K562 (cell line): ENCODE results near the gene CASKIN1. TPM values are rescaled to one million over a fixed set of nuclear protein-coding genes. Genes with fewer than 3 reads are reported as not detected.

ENCODE experiments used
- ATAC-seq: fragments of 200-7000 bp; cut with Tn5 transposase; 3 replicates; pipeline ENCODE4 v1.9.1; 2020; ENCODE audit warnings: moderate library complexity
- BruUV-seq: library from RNA; stranded (reverse); fragments of 400-500 nt; replicated peaks from 2 replicates; lab custom pipeline; 2021; lab: Mats Ljungman, UMichigan
- CTCF ChIA-PET: fragments of 300-600 bp; formaldehyde crosslinking; extraction: SDS; loops from one replicate; lab custom pipeline; 2021; ENCODE audit warnings: low intra/inter-chr PET ratio; lab: Yijun Ruan, JAX
- POLR2A ChIA-PET: fragments of 300-600, 350-650 bp; sonication (Branson Sonifier 250); formaldehyde crosslinking; extraction: SDS; loops from one replicate; lab custom pipeline; 2021; ENCODE audit warnings: antibody characterized with exemption, inconsistent platforms; lab: Yijun Ruan, JAX
- DNase-seq, 4 experiments: peaks; one replicate each; pipeline versions ENCODE4 v3.0.0 to v3.0.0-alpha.2; 2011 to 2018; ENCODE audit warnings: low spot score in 3 of 4, mixed read lengths in 3 of 4; ENCODE audit errors: extremely low read depth in 1 of 4
- FAIRE-seq: peaks from 2 replicates; lab custom pipeline; 2011; peaks lifted over from hg19 to GRCh38; lab: Jason Lieb, UNC
- H2AFZ ChIP-seq: 2 replicates; pipeline ENCODE4 v1.6.0; 2011; ENCODE audit warnings: low read depth, low read length, control low read depth, inconsistent platforms
- H3K27ac ChIP-seq: fragments of 200-600 bp; 3 replicates; pipeline ENCODE4 v1.8.0; 2011; ENCODE audit warnings: low read depth, mild to moderate bottlenecking, control low read depth, inconsistent platforms, low read length, moderate library complexity, mixed read lengths; ENCODE audit errors: extremely low read depth
- H3K27me3 ChIP-seq, 2 experiments: fragments of 300-600 bp in 1 of 2; 2 replicates in 1 of 2; 3 replicates in 1 of 2; pipeline versions ENCODE4 v1.6.0 to v1.8.0; 2011; ENCODE audit warnings: inconsistent platforms in 2 of 2, low read length in 2 of 2, mild to moderate bottlenecking in 1 of 2, mixed read lengths in 1 of 2, moderate library complexity in 1 of 2; ENCODE audit not compliant: control insufficient read depth in 2 of 2, insufficient read depth in 2 of 2
- H3K36me3 ChIP-seq: fragments of 300-600 bp; 3 replicates; pipeline ENCODE4 v1.8.0; 2011; ENCODE audit warnings: mild to moderate bottlenecking, low read length, inconsistent platforms; ENCODE audit not compliant: control insufficient read depth, insufficient read depth
- H3K4me1 ChIP-seq, 2 experiments: fragments of 200-600 bp in 1 of 2; replicated peaks in 1 of 2; 2 replicates in 1 of 2; 3 replicates in 1 of 2; pipeline versions ENCODE4 v1.5.1 to v1.8.0; 2011; ENCODE audit warnings: inconsistent platforms in 2 of 2, low read length in 2 of 2, mild to moderate bottlenecking in 1 of 2, mixed read lengths in 1 of 2, moderate library complexity in 1 of 2; ENCODE audit not compliant: control insufficient read depth in 2 of 2, insufficient read depth in 2 of 2
- H3K4me2 ChIP-seq: 2 replicates; pipeline ENCODE4 v1.6.1; 2011; ENCODE audit warnings: low read length, control low read depth, inconsistent platforms, mixed read lengths; ENCODE audit not compliant: insufficient read depth
- H3K4me3 ChIP-seq: fragments of 200-600 bp; sonication (generic), shearing (Covaris generic); 2 replicates; pipeline ENCODE4 v1.5.1; 2016; ENCODE audit warnings: control low read depth, inconsistent platforms
- H3K79me2 ChIP-seq: fragments of 200-600 bp; 3 replicates; pipeline ENCODE4 v1.8.0; 2011; ENCODE audit warnings: low read length, inconsistent platforms; ENCODE audit not compliant: control insufficient read depth, insufficient read depth
- H3K9ac ChIP-seq, 2 experiments: 2 replicates each; pipeline versions ENCODE4 v1.6.0 to v1.6.1; 2011; ENCODE audit warnings: low read depth in 2 of 2, low read length in 2 of 2, control low read depth in 1 of 2, inconsistent platforms in 1 of 2, mild to moderate bottlenecking in 1 of 2, mixed read lengths in 1 of 2; ENCODE audit not compliant: insufficient read depth in 1 of 2
- H3K9me1 ChIP-seq: one replicate; pipeline ENCODE4 v1.6.0; 2011; ENCODE audit warnings: inconsistent platforms, mild to moderate bottlenecking, low read length, moderate library complexity; ENCODE audit not compliant: control insufficient read depth, insufficient read depth
- H3K9me3 ChIP-seq: replicated peaks from 2 replicates; pipeline ENCODE4 v1.5.1; 2011; ENCODE audit warnings: low read depth, low read length, inconsistent platforms; ENCODE audit not compliant: control insufficient read depth, insufficient read depth
- H4K20me1 ChIP-seq: replicated peaks from 2 replicates; pipeline ENCODE4 v1.6.1; 2011; ENCODE audit warnings: low read length, inconsistent platforms, mixed read lengths; ENCODE audit not compliant: control insufficient read depth, insufficient read depth
- SMAD3 ChIP-seq: fragments of 450-650 bp; formaldehyde crosslinking; conservative IDR thresholded peaks from 2 replicates; pipeline ENCODE4 v1.4.0; 2020; ENCODE audit warnings: mild to moderate bottlenecking
- SP2 ChIP-seq: IDR thresholded peaks from 2 replicates; pipeline ENCODE4 v1.6.1; 2011; ENCODE audit warnings: mild to moderate bottlenecking, low read depth, low read length, moderate library complexity; ENCODE audit not compliant: poor library complexity, severe bottlenecking; ENCODE audit errors: extremely low read depth
- SREBF1 ChIP-seq: fragments of 150-350 bp; IDR thresholded peaks from 2 replicates; pipeline ENCODE4 v1.6.1; 2014; ENCODE audit warnings: antibody characterized with exemption, low read depth, low read length, borderline replicate concordance
- ZZZ3 ChIP-seq: fragments of 450-650 bp; IDR thresholded peaks from 2 replicates; pipeline ENCODE4 v1.6.1; 2016; ENCODE audit warnings: antibody characterized with exemption, mild to moderate bottlenecking, moderate library complexity
- WGBS: fragments of 100-300 bp; shearing (Covaris generic); methylation state at CpG from one replicate; pipeline ENCODE4 v1.1.6; 2016; ENCODE audit warnings: low coverage, mixed read lengths; ENCODE audit not compliant: insufficient coverage; ENCODE audit errors: missing lambda C conversion rate; 5-methylcytosine and 5-hydroxymethylcytosine counted together
- in situ Hi-C: fragments of 300-500 bp; cut with MboI; formaldehyde crosslinking; loops from 4 replicates; pipeline ENCODE4 v1.15.0; 2018; ENCODE audit warnings: inconsistent platforms, mixed read lengths
- intact Hi-C: fragments of 100-400 bp; cut with micrococcal nuclease; formaldehyde crosslinking; loops from 2 replicates; pipeline ENCODE4 v1.14.2; 2022
- polyA plus RNA-seq, 8 experiments: library from polyadenylated mRNA; depleted of rRNA in 4 of 8; stranded (reverse) in 5 of 8; unstranded in 3 of 8; fragments of >200 nt; fragmentation: Nextera tagmentation in 2 of 8; fragmentation: Illumina TruSeq in 1 of 8; extraction: Ambion mirVana in 2 of 8; extraction: Trizol in 1 of 8; gene quantifications; 2 replicates each; pipeline versions ENCODE4 v1.2.1 to v1.2.3, GENCODE V29; 2011 to 2014; ENCODE audit warnings: inconsistent platforms in 1 of 8, missing spikeins in 1 of 8
- total RNA-seq, 7 experiments: library from RNA; depleted of rRNA in 6 of 7; stranded (reverse); fragments of >200 nt in 6 of 7; fragmentation: Illumina TruSeq in 2 of 7; extraction: Trizol in 2 of 7; gene quantifications; 2 replicates each; pipeline versions ENCODE4 v1.2.1 to v1.2.3, GENCODE V29; 2011 to 2021; ENCODE audit warnings: low replicate concordance in 1 of 7
- TF ChIP-seq, protein P1 (sequence below): fragments of 250-450 bp; sonication (Bioruptor Pico); IDR thresholded peaks from 2 replicates; pipeline ENCODE4 v1.5.0; 2021
- TF ChIP-seq, protein P2 (sequence below): fragments of 450-650 bp; IDR thresholded peaks from 2 replicates; pipeline ENCODE4 v1.6.1; 2016; ENCODE audit warnings: antibody characterized with exemption
- TF ChIP-seq, protein P3 (sequence below): IDR thresholded peaks from 2 replicates; pipeline ENCODE4 v1.6.1; 2011; ENCODE audit not compliant: insufficient read length; ENCODE audit errors: extremely low read depth

CASKIN1 gene
- total and polyA plus RNA-seq, 9 of the 15 experiments (the other 6 are each of a cell fraction or from before 2014, with no cell fraction given), result 0.15 to 4.5 (median 1.5) TPM; not detected in 2

DNA sequence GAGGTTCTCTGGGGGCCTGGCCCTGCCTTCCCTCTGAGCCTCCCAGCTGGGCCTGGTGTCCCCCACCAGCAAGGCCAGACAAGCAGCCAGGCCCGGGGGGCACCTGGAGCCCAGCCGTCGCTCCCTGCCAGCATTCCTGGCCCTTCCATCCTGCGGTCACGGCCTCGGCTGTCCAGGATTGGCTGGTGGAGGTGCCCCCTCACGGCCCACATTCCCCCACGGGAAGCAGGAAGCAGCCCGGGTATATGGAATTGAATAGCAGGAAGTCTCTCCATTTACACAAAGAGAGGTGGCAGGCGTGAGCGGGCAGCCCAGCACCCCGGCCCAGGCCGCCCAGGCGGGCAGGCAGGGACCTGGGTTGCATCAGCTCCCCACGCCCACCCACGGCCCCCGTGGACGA, 26.3 kb downstream of the CASKIN1 start:
- no TSS peak for BruUV-seq
- TF ChIP-seq, protein P1, sequence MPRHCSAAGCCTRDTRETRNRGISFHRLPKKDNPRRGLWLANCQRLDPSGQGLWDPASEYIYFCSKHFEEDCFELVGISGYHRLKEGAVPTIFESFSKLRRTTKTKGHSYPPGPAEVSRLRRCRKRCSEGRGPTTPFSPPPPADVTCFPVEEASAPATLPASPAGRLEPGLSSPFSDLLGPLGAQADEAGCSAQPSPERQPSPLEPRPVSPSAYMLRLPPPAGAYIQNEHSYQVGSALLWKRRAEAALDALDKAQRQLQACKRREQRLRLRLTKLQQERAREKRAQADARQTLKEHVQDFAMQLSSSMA (CRISPR knock-in tag), result no peak
- TF ChIP-seq, protein P2, sequence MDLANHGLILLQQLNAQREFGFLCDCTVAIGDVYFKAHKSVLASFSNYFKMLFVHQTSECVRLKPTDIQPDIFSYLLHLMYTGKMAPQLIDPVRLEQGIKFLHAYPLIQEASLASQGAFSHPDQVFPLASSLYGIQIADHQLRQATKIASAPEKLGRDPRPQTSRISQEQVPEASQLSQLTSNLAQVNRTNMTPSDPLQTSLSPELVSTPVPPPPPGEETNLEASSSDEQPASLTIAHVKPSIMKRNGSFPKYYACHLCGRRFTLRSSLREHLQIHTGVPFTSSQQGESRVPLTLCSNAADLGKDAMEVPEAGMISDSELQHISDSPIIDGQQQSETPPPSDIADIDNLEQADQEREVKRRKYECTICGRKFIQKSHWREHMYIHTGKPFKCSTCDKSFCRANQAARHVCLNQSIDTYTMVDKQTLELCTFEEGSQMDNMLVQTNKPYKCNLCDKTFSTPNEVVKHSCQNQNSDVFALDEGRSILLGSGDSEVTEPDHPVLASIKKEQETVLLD, result no peak
- TF ChIP-seq SMAD3 (CRISPR knock-in tag), result no peak
- TF ChIP-seq SP2, result no peak
- TF ChIP-seq, protein P3, sequence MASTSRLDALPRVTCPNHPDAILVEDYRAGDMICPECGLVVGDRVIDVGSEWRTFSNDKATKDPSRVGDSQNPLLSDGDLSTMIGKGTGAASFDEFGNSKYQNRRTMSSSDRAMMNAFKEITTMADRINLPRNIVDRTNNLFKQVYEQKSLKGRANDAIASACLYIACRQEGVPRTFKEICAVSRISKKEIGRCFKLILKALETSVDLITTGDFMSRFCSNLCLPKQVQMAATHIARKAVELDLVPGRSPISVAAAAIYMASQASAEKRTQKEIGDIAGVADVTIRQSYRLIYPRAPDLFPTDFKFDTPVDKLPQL, result no peak
- no peak for TF ChIP-seq ZZZ3
- no peak for TF ChIP-seq SREBF1
- peaks cover 0 to 44% of the 10 kb centered on the region in 2 experiments; a peak in 2 of 5 replicates for H3K4me1 ChIP-seq
- FAIRE-seq (no peak), DNase-seq (no peak), ATAC-seq (no peak)
- H3K4me2 ChIP-seq, result no peak overlapping the region
- intact Hi-C loops (no loop called here), in situ Hi-C loops (no loop called here)
- H2AFZ ChIP-seq, result no peak overlapping the region
- H3K79me2 ChIP-seq, result peaks cover 9% of the 10 kb centered on the region; the same call in 2 of the 3 replicates
- CTCF ChIA-PET, result no interaction called here
- peaks cover 80% of the 10 kb centered on the region for H3K36me3 ChIP-seq
- H3K9me3 ChIP-seq, result no peaks in the 10 kb centered on the region
- H4K20me1 ChIP-seq, result no peaks in the 10 kb centered on the region
- peak overlapping the region in 1 of 2 experiments; percentile 64; a peak in 1 of 4 replicates for H3K9ac ChIP-seq
- no peaks in the 10 kb centered on the region for H3K27me3 ChIP-seq
- 95% methylated on average over 8 of the region's 18 CpGs for WGBS
- no peak overlapping the region for H3K4me3 ChIP-seq
- H3K9me1 ChIP-seq, result no peaks in the 10 kb centered on the region
- POLR2A ChIA-PET, result interaction anchor here (0.7 to 4.8 kb wide), 2 partner anchors 15 to 26 kb away, joined by 3 to 46 read pairs; partner anchors contain the start of gene TRAF7
- H3K27ac ChIP-seq, result no peak overlapping the region
